NT2/D1 (cell line): Measurements from ENCODE around the gene NRDC.

Experiments
- DNase-seq: peaks from one replicate; pipeline ENCODE4 v3.0.0-alpha.2; 2011; ENCODE audit warnings: low read depth, low spot score
- H3K27me3 ChIP-seq: 2 replicates; pipeline ENCODE4 v1.6.0; 2011; ENCODE audit warnings: mild to moderate bottlenecking; ENCODE audit not compliant: insufficient read length, insufficient read depth
- H3K36me3 ChIP-seq: 2 replicates; pipeline ENCODE4 v1.6.1; 2011; ENCODE audit warnings: mild to moderate bottlenecking, low read length, mixed read lengths; ENCODE audit not compliant: insufficient read depth, insufficient read length
- H3K4me1 ChIP-seq: 2 replicates; pipeline ENCODE4 v1.5.1; 2011; ENCODE audit not compliant: insufficient read depth, insufficient read length
- H3K4me3 ChIP-seq: 2 replicates; pipeline ENCODE4 v1.5.1; 2011; ENCODE audit warnings: low read depth; ENCODE audit not compliant: insufficient read length
- H3K9ac ChIP-seq: 2 replicates; pipeline ENCODE4 v1.6.0; 2011; ENCODE audit warnings: low read depth; ENCODE audit not compliant: insufficient read length
- H3K9me3 ChIP-seq: 2 replicates; pipeline ENCODE4 v1.5.1; 2011; ENCODE audit warnings: mild to moderate bottlenecking, low read length; ENCODE audit not compliant: insufficient read depth
- SUZ12 ChIP-seq: IDR thresholded peaks from 2 replicates; pipeline ENCODE4 v1.6.1; 2011; ENCODE audit not compliant: insufficient read length, insufficient read depth; ENCODE audit errors: extremely low read depth
- YY1 ChIP-seq: IDR thresholded peaks from 2 replicates; pipeline ENCODE4 v1.6.1; 2011; ENCODE audit not compliant: insufficient read length, insufficient read depth
- ZNF274 ChIP-seq: IDR thresholded peaks from 2 replicates; pipeline ENCODE4 v1.6.1; 2011; ENCODE audit warnings: mild to moderate bottlenecking, low read depth, low read length

The NRDC gene

GRCh38 chr1:51799372-51799771, 79.2 kb downstream of the NRDC start:
- no peaks in the 10 kb centered on the region for H3K4me1 ChIP-seq
- no peak overlapping the region for H3K9ac ChIP-seq
- no peak overlapping the region for H3K4me3 ChIP-seq
- no peaks in the 10 kb centered on the region for H3K9me3 ChIP-seq
- peaks cover 87% of the 10 kb centered on the region for H3K36me3 ChIP-seq
- TF ChIP-seq SUZ12: no peak
- no peak for TF ChIP-seq YY1
- TF ChIP-seq ZNF274: no peak
- no peaks in the 10 kb centered on the region for H3K27me3 ChIP-seq
- no peak for DNase-seq

GRCh38 chr1:51794868-51795267, 83.7 kb downstream of the NRDC start:
- no peak for TF ChIP-seq SUZ12
- H3K36me3 ChIP-seq: peaks cover 89% of the 10 kb centered on the region
- no peaks in the 10 kb centered on the region for H3K9me3 ChIP-seq
- H3K4me3 ChIP-seq: no peak overlapping the region
- DNase-seq: no peak
- H3K27me3 ChIP-seq: no peaks in the 10 kb centered on the region
- H3K9ac ChIP-seq: no peak overlapping the region
- H3K4me1 ChIP-seq: no peaks in the 10 kb centered on the region

DNA sequence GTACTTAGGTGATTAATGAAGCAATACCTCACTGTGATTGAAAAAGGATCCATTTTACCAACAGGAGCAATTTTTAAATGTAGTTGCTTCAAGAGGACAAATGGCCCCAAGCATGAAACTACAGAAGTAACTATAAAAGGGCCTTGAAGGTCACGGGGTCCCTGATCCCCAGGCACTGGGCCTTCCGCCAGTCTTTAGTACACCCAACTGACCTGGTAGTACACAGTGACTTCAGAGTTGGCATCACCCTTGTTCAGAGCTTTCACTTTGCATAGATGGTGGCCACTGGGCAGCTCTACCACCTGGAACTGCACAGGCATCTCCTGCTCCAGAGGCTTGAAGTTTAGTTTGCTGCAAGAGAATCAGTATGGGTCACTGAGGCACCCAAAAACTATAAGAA, 84.3 kb downstream of the NRDC start:
- H3K4me3 ChIP-seq: no peak overlapping the region
- no peaks in the 10 kb centered on the region for H3K9me3 ChIP-seq
- TF ChIP-seq YY1 (no peak), ZNF274 (no peak), SUZ12 (no peak)
- peaks cover 89% of the 10 kb centered on the region for H3K36me3 ChIP-seq
- H3K9ac ChIP-seq: no peak overlapping the region
- DNase-seq: no peak
- no peaks in the 10 kb centered on the region for H3K27me3 ChIP-seq
- H3K4me1 ChIP-seq: no peaks in the 10 kb centered on the region

- DNase-seq: no peak
- Histone ChIP-seq H3K27me3 (no peaks in the 10 kb centered on the region), H3K4me3 (no peak overlapping the region), H3K9ac (no peak overlapping the region), H3K36me3 (peaks cover 91% of the 10 kb centered on the region), H3K4me1 (no peaks in the 10 kb centered on the region), H3K9me3 (no peaks in the 10 kb centered on the region)
- TF ChIP-seq YY1 (no peak), SUZ12 (no peak), ZNF274 (no peak)
Measured at GRCh38 chr1:51792864-51793263, 85.7 kb downstream of the NRDC start.

GRCh38 chr1:51791888-51792287, 86.6 kb downstream of the NRDC start:
- TF ChIP-seq ZNF274: no peak
- no peak for TF ChIP-seq YY1
- no peak for TF ChIP-seq SUZ12
- no peaks in the 10 kb centered on the region for H3K9me3 ChIP-seq
- peaks cover 91% of the 10 kb centered on the region for H3K36me3 ChIP-seq
- no peaks in the 10 kb centered on the region for H3K27me3 ChIP-seq
- DNase-seq: no peak
- H3K9ac ChIP-seq: no peak overlapping the region
- H3K4me1 ChIP-seq: no peaks in the 10 kb centered on the region
- no peak overlapping the region for H3K4me3 ChIP-seq

DNA sequence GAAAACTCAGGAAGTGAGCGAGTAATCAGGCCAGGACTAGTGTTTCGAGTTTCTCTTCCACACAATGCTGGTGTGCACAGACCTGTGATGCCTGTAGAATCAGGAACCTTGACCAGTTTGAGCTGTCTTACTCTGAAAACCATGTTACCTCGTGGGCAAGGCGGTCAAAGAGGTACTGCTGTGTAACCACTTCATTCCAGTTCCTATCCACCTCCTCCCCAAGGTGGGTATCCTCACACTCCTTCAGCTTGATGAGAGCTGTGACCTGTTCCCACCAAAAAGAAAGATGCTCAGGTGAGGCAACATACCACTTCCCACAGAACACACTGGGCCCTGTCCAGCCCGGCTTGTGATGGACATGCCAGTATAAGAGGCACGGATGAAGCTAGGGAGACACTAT, 88.1 kb downstream of the NRDC start:
- no peaks in the 10 kb centered on the region for H3K4me1 ChIP-seq
- H3K4me3 ChIP-seq: no peak overlapping the region
- no peaks in the 10 kb centered on the region for H3K27me3 ChIP-seq
- peaks cover 100% of the 10 kb centered on the region for H3K36me3 ChIP-seq
- H3K9me3 ChIP-seq: no peaks in the 10 kb centered on the region
- no peak overlapping the region for H3K9ac ChIP-seq
- no peak for TF ChIP-seq SUZ12
- TF ChIP-seq YY1: no peak
- TF ChIP-seq ZNF274: no peak
- DNase-seq: no peak

- Histone ChIP-seq H3K9me3 (no peaks in the 10 kb centered on the region), H3K27me3 (no peaks in the 10 kb centered on the region), H3K9ac (no peak overlapping the region), H3K4me3 (no peak overlapping the region), H3K4me1 (no peaks in the 10 kb centered on the region), H3K36me3 (peaks cover 100% of the 10 kb centered on the region)
- no peak for DNase-seq
- TF ChIP-seq SUZ12 (no peak), YY1 (no peak), ZNF274 (no peak)
Measured at GRCh38 chr1:51789342-51789741, 89.2 kb downstream of the NRDC start.

GRCh38 chr1:51788938-51789337, 89.6 kb downstream of the NRDC start:
- H3K9me3 ChIP-seq: no peaks in the 10 kb centered on the region
- no peaks in the 10 kb centered on the region for H3K4me1 ChIP-seq
- peaks cover 100% of the 10 kb centered on the region for H3K36me3 ChIP-seq
- no peak for DNase-seq
- H3K27me3 ChIP-seq: no peaks in the 10 kb centered on the region
- no peak overlapping the region for H3K9ac ChIP-seq
- no peak overlapping the region for H3K4me3 ChIP-seq
- TF ChIP-seq SUZ12 (no peak), ZNF274 (no peak), YY1 (no peak)
